NCI-H1436 treated with DMSO at 0.1 percent for 48 hours (cell line): ENCODE data around the gene PTRHD1.

Experiments
- DNase-seq: peaks from one replicate; lab custom pipeline; 2025; lab: John Stamatoyannopoulos, UW

The PTRHD1 gene

DNA sequence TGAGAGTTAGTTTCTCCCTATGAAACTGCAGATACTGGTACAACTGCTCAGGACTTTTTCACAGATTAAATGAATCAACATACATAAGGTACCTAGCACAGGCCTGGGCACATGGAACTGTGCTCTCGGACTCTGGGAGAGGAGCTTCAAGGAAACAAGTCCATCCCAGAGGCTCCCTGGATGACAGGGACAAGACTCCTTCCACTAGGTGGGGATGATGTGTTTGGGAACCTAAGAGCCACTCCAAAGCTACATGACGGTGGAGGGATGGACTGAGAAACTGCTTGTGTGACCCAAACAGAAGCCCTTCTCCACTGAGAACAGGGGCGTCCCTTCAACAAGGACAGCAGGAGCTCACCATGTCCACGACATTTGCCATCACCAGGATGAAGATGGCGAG lies 37.2 kb upstream of the PTRHD1 start:
- no peak for DNase-seq

DNA sequence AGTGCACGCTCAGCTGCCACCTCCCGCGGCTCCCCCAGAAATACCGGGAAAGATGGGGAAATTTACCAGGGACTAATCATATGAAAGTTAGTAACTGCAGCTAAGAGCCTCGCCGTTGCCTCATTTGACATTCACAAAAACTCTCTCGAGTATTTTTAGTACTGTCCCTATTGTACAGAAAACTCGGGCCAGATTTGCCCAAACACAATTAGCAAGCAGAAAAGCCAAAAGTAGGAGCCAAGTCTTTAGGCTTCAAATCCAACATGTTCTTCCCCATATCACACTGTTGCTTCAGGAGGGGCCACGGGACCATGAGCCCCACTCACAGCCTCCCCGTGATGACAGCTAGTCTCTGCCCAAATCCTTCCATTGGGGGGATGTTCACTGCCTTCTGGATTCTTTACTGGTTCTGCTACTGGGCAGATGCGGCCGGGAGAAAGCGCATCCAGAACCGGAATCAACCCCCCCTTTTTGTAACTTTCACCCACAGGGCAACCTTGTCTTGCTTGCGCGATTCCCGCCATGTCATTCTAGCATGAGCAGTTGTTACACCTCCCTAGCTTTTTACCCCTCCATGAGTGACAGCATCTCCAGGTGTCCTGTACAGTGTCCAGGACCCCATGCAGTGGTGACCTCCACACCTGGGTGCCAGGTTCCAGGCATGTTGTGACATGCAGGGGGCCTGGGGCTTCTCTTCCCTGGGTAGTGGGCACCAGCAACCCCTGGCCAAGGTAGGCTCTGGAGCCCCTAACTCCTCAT lies 35.2 kb upstream of the PTRHD1 start:
- no peak for DNase-seq

DNA sequence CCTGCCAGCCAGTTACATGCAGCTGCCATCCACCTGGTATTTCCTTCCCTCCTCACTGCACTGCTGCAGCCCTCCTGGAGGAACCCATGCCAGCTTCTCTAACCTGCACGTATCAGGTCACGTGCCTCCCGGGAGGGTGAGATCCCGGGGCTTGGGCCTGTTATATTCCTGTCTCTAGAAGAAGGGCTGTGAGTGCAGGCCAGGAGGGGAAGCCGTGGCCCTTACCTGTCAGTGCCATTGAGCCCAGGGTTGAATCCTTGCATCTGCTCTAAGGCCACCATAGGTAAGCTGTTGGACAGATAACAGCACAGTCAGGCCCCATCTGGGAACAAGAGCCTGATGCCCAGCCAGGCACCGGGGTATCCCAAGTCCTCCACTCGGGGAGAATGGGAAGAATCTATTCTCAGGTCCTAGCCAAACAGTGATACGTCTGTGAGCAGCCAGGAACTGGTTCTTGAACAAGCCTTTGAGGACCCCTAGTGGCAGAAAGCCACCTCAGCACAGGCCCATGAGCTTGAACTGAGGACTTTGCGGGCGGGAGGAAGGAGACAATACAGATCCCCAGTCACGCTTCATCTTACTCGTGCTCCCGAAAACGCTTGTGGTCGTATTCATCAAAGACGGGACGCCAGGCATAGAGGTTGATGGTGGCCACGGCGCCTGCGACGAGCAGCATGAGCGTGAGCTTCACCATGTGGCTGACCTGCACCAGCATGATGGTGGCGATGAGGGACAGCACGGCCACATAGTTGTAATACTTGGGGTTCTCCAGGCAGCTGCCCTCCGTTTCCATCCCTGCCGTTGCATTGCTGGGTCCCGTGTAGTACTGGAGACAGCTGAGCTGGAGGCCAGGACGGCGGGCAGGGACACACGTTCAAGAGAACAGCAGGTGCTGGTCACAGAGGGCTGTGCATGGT lies 34.4 kb upstream of the PTRHD1 start:
- no peak for DNase-seq

DNA sequence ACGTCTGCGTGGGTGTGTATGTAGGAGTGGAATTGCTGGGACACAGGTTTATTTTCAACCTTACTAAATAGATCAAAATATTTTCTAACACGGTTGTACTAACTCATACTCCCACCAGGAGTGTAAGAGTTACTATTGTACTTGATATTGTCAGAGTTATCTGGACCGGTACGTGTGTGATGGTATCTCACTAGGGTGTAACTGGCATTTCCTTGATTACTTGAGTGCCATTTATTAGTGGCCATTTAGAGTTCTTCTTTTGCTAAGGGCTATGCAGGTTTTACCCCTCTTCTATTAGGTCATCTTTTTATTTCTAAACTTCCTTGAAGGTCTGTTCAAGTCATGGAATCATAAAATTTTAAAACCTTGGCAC lies 33.6 kb upstream of the PTRHD1 start:
- DNase-seq, result no peak

DNA sequence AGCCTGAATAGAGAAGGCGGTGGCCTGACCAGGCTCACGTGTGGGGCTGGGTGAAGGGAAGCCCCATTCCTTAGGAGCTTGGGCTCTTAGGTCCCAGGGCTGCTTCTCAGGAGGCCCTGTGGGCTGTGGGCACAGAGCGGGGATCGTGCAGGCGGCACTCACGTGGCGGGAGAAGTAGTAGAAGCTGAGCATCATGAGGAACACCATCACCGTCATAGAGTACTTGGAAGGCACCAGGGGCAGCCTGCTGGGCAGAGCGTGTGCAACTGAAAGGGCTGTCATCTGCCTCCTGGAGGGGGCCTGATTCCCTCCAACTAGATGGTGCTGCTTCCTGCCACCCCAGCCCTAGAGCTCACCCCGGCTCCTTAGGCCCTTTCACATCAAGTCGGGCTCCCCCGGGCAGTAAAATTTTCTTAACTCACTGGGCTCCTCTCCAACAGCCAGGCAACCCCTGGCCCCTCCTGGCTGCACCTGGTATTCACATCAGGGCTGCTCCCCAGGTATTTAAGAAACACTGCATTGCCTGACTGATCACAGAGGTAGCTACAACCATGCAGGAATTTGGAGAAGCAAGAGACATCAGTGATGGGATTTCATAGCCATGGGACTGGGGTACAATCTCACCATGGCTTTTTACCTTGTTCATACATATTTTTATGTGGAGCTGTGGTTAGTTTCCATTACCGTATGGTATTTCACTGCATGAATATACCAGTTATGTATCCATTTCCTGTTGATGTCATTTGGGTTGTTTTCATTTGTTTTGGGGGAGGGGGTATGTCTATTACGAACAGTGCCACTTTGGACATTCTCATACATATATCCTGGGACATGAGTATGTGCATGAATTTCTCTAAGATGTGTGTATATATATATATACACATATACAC lies 32.9 kb upstream of the PTRHD1 start:
- DNase-seq, result no peak

DNA sequence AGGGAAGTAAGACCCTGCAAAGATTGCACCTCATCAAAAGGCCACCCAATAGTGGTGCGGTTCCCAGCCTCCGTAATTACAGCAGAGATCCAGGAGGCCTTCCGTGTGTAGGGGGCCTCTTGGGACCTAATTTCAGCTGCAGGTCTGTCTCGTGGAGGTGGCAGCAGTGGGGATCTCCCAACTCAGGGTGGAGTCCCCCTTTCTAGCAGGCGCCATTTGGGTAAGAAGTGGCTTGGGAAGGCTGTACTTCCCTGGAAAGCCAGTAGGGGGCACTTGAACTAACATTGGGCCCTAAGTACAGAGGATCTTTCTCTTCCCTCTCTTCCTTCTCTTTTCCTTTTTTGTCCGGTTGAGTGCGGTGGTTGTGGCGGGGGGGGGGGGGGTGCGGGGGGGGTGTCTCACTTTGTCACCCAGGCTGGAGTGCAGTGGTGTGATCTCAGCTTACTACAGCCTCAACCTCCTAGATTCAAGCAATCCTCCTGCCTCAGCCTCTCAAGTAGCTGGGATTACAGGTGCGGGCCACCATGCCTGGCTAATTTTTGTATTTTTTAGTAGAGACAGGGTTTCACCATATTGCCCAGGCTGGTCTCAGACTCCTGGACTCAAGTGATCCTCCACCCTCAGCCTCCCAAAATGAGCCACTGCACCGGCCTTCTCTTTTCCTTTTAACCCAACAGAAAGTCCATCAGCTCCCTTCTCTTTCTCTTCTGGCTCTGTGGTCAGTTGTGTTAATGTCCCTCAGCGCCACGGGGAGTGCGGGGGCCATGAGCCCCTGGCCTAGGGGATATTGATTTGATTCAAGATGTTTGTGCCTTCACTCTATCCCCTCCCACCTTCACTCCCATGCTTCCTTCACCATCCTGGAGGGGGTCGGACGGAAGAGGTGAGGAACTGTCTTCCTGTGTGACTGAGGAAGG lies 32.0 kb upstream of the PTRHD1 start:
- no peak for DNase-seq

DNA sequence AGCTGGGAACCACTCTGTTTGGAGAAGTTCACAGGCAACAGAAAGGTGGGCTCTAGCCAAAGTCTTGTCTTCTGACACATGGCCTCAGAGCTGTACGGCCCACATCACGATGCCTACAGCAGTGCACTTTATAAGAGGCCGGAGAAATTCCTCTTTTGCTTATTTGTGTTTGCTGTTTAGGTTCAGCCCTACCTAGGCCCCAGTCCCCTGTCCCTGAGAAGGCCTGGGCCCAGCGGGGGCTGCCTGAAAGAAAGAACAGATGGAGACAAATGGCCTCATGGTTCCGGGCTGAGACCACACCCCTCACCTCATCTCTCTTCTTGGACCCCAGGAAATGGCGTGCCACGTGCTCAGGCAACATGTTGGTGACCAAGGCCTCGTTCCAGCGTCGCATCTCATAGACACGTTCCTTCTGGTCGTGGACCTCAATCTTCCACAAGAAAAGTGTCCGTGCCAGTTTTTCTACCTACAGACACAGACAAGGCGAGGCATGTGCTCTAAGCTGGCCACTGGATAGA lies 30.9 kb upstream of the PTRHD1 start:
- no peak for DNase-seq

DNA sequence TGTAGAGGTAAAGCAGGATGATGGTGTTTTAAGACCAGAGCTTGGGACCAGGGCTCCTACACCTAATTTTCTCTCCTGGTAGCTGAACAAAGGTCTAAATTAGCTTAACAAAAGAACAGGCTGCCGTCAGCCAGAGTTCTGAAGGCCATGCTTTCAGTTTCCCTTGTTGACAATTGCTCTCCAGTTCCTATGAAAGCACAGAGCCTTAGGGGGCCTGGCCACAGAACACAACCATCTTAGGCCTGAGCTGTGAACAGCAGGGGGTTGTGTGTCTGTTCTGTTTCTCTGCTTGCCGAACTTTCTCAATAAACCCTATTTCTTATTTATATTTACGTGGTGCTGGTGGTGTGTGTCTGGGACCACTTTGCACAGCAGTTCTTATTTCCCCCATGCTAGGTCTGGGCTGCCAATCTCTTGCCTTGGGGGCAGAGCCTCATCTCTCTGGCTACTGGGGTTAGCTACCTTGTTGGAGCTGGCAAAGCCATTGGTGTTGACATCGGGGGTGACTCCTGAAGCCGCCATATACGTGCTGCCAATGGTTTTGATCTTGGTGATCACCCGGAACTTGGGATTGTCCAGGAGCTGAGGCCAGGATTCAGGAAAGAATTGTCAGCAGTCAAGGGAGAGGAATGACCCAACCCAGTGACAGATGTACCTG lies 29.0 kb upstream of the PTRHD1 start:
- DNase-seq, result no peak

DNA sequence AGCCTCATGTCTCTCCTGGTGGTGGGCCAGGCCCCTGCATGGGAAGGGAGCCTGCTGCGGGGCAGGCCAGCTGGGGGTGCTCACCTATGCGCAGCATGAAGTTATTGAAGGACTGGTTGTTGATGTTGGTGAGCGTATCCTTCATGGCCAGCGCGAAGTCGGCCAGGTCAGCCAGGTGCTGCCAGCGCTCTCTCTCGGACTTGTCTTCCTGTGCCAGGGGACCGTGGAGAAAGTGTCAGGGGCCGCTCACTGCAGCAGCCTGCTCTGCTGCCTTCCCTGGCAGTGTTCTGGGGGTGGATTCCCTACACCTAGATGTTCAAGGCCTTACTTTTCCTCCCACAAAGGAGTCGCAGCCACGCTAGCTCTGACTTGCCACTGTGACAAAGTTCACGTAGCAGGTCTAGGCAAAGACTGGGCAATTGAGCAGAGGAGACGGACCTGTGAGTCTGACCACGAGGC lies 28.3 kb upstream of the PTRHD1 start:
- DNase-seq, result no peak

DNA sequence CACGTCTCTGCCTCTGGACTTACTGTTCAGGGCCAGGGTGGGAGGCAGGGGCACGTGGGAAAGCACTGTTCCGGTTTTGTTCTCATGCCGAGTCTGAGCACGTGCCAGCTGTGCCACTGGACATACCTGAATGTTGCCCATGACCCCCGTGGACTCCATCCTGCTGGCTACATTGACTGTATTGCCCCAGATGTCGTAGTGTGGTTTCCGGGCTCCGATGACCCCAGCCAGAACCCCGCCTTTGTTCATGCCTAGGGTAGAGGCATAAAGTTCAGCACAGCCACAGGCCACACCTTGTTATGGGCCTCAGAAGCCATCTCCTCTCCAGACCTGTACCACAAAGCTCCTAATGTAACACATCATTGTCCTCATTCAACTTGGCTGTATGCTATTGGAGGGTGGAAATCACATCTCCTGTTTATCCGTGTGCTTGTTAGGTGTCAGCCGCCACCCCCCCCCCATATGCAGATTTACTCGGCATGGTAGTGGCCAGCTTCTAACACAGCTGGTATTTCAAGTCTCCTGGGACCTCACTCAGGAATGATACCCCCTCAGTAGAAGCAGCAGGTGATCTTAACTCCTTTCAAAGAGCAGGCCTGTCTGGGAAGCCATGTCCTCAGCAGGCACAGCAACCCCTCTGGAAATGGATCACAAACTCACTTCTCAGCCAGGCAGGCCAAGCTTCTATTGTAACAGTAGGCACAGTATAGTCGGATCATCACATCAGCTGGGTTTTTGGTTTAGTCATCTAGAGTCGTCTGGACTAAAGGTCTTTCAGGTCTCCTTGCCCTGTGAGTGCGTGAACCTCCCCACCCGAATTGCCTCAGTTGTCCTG lies 27.6 kb upstream of the PTRHD1 start:
- DNase-seq, result no peak

DNA sequence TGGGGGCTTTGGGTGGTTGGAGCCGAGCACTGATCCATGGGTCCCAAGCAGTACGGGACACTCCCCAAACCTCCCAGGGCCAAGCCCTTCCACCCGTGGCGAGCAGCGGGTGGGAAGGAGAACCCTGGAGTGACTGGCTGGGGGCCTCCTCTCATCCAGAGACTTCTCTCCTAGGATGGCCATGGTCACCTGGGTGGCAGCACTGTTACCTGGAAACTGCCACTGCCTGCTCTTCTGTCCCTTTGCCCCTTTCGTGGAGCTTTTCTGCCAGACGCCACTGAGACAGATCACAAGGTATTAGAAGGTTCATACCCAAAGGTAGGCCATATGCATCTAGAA lies 27.0 kb upstream of the PTRHD1 start:
- DNase-seq, result no peak

DNA sequence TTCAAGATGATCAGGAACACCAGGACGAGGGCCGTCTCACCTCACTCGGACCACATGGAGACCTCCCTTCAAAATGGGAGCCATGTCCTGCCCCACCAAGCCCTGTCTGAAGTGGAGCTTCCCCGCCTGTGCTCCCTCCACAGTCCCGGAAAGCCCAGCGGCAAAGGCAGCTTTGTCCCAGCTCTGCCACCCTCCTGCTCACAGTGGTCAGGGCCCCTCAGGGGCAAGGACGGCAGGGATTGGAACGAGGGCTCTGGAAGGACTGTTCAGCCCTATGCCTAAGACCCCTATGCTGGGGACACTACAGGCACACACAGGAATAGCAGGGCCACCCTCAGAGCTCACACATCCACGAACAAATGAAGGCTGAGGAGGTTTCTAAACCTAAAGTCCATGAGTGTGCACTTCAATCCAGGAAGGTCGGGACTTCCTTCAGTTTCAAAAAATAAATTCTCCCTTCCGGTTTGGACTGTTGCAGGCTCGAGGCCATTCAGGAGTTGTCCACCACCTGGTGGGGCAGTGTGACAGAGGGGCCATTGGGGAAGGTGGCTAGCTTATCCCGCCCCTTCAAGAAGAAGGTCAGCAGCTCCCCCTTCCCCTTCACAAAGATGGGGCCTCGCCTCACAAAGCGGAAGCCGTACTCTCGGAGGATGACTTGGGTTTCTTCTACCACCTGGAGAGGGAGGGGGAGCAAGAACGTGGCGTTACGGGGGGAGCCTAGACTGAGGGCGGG lies 26.4 kb upstream of the PTRHD1 start:
- DNase-seq, result no peak

DNA sequence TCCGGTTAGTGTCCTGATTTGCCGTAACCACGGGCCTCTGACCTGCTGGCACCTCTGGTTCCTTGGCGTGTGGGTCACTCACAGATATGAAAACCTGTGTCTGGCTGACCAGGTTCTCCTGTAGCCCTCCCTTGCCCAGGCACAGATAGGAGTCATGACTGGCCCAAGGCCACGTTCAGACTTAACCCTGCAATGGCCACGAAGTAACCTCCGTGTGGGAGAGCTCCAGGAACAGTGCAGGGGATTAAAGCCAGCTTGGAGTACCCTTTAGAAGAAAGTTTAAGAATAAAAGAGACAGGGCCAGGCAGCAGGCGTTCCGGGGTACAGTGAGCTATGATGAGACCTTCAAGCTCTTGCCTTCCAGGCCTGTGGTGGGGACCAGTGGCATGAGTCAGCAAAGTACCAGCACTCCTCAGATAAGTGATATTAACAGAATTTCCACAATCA lies 25.6 kb upstream of the PTRHD1 start:
- no peak for DNase-seq

DNA sequence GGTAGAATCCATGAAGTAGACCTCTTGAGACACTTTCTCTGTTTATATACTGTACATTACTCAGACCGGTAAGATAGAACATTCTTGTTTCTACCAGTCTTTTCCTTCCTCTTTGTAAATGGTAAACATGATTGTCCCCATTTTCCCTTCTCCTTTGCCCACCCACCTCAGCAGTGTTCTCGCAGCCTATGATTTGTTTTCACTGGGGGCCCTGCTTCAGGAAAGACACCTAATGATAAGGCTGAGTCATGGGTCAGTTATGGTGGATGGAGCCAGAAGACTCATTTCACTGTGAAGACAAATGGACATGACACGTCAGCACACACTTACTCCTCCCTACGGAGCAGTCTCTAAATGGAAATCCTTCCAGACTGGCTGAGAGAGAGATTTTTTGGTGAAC lies 23.7 kb upstream of the PTRHD1 start:
- no peak for DNase-seq

DNA sequence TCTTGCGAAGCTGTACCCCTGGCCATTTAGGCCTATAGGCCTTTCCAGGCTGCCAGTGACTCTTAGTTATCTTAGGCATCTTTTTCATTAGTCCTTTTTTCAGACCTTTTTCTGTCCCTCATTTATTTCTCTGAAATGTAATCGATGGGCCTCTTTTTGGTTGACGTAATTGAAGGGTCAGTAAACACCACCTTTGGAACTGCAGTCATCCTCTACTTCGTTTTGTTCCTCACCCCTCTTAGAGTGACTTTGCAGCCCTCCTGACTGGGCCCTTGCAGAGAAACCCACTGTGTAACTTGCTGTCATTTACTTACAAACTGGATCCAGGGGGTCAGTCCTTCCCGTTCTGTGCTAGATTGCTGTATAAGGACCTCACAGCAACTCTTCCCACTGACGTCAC lies 23.2 kb upstream of the PTRHD1 start:
- no peak for DNase-seq

DNA sequence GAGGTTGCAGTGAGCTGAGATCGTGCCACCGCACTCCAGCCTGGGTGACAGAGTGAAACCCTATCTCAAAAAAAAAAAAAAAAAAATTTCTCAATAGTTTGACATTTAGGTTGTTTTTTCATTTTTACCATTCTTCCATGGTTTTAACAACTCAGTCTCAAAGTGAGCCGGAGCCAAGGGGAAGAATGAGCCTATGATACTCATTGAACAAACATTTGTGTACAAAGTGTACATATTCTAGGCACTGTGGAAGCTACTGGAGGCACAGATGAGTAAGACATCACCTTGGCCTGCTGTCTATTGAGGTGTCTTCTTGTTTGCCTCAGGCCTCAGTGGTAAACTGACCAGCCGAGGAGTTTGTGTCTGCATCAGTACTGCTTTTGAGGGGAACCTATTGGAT lies 22.0 kb upstream of the PTRHD1 start:
- no peak for DNase-seq

DNA sequence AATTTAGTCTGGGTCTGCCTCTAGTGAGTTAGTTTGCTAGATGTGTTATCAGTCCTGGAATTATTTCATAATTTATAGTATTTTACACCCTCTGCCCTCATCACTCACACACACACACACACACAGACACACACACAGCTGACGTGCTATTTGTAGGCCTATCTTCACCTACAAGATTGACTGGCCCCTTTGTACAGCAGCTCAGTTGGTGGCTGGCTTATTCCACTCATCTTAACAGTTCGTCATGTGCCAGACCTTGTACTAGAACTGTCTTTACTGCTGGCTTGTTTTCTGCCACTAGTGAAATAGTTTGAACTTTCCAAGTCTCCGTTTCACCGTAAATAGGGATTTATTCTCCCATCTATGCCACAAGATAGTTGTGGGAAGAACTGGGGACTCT lies 21.3 kb upstream of the PTRHD1 start:
- DNase-seq, result no peak

DNA sequence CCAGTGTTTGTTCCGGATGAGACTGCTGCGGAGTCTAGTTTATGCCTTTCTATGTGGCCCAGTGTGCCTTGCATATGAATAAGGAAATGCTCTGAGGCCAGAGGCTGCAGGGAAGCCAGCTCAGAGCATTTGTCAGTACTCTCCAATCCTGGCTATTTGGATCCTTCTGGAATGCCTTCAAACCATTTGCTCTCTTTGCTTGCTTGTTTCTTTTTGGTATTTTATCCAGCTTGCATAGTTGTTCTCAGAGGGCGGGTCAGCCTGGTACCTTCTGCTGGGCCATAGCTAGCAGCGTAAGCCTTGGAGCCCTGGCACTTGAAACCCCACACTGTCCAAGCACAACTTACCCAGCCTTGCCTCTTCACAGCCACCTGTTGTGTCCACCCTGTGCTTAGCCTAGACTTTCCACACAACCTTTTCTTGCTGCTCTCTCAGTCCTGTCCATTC lies 20.5 kb upstream of the PTRHD1 start:
- DNase-seq, result no peak
